HG03103 (cell line): ENCODE data around the gene SLC2A3.
"Not testable (repeated sequence)": the region's sequence is repeated elsewhere in the genome, so short reads cannot be mapped to it uniquely, and the experiment has no call there.

Source experiments
- ATAC-seq: cut with Tn5 transposase; IDR thresholded peaks from one replicate; pipeline ENCODE4 v1.9.1; 2021; ENCODE audit warnings: low read depth; ENCODE audit not compliant: unreplicated experiment

Gene SLC2A3

DNA sequence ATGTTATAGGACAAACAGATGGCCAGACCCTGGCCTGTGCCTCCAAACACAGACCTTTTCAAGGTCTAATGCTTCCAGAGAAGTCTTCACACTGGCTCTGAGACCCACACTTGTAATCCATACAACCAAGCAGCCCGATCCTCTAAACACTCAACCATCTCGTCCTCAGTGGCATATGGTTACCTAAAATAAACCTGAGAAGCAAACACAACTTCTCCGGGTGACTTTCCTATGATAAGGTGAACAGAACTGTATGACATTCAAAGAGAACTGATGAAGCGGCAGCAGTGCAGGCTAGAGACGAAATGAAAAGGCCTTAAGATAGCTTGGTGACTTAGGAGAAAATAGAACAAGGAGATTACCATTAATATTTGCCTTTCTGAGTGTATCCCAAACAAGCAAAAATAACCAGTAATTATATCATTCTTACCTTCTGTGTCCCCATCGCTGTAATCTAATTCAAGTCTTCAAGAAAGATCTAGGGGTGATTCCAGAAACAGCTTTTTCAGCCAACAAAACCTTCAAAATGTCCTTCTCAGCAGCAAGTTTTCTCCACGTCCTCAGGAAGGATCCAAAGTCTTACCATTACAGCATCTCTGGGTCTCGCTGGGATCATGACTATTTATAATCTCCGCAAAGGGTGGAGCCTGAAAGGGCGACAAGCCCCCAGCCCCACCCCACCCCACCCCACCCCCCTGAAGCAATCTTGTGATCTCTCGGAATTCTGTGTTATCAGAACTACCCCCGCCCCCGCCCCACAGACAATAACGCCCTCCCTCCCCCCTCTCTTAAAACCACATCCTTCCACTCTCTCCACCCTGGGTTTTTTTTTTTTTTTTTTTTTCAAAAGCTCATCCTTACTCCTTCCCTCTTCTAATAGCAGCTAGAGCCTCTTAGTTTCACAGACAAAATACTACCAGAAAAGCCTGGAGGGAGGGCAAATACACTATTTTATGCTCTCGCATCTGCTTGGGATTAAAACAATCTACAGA lies at the start of gene SLC2A3:
SLC2A3 (minus strand) TSS at position 598 of the 992 bp plus-strand sequence; CDS start at position 445, 153 bp downstream.
- ATAC-seq: no peak

DNA sequence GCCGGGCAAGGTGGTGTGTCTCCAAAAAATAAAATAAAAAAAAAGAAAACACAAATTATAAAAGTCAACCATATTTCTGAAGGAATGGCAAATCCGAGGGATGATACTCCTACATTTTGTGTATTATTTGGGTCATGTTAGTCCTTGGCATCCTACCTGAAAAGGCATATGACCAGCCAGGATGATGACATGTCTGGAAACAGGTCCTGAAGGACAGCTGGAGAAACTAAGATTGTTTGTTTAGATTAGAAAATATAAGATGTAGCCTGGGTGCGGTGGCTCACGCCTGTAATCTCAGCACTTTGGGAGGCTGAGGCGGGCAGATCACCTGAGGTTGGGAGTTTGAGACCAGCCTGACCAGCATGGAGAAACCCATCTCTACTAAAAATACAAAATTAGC lies 48.9 kb upstream of the SLC2A3 start:
- ATAC-seq: no peak

DNA sequence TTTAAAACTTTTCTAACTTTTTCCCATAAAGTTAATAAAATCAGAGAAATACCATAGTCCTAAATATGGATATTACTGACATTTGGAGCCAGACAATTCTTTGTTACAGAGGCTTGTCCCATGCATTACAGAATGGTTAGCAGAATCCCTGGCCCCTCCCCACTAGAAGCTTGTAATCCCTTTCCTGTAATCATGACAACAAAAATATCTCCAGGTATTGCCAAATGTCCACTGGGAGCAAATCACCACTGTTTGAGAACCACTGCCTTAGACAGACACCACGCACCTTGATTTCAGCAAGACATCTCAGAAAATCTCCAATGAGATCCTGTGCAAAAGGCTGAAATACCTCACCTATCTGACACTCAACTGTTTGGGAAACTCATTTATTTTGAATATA lies 47.5 kb upstream of the SLC2A3 start:
- ATAC-seq: not testable (repeated sequence)

- ATAC-seq: not testable (repeated sequence)
These were observed 47.0 kb upstream of the SLC2A3 start for GRCh38 chr12:7983019-7983418.

- not testable (repeated sequence) for ATAC-seq
These were observed 46.3 kb upstream of the SLC2A3 start for GRCh38 chr12:7982332-7982735.

DNA sequence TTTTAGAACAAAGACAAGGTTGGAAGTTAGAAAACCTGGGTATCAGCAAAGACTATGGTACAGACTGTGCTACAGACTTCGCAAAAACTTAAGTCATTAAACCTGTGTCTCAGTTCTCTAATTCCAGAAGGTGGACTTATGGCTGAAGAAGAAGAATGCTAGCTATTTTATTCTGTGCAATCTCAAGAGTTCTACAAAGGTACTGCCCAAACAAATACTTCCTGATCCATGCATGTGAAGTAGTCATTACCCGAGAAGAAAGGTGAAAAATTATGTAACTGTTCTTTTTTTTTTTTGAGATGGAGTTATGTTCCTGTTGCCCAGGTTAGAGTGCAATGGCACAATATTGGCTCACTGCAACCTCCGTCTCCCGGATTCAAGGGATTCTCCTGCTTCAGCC lies 45.5 kb upstream of the SLC2A3 start:
- no peak for ATAC-seq

- ATAC-seq: peak; percentile 86
These were observed 41.6 kb upstream of the SLC2A3 start for GRCh38 chr12:7977351-7978124.

- no peak for ATAC-seq
These were observed 37.5 kb upstream of the SLC2A3 start for GRCh38 chr12:7973457-7973825.

GRCh38 chr12:7972734-7973456 lies 36.9 kb upstream of the SLC2A3 start:
- ATAC-seq: no peak

- not testable (repeated sequence) for ATAC-seq
These were observed 36.3 kb upstream of the SLC2A3 start for GRCh38 chr12:7972269-7972668.

DNA sequence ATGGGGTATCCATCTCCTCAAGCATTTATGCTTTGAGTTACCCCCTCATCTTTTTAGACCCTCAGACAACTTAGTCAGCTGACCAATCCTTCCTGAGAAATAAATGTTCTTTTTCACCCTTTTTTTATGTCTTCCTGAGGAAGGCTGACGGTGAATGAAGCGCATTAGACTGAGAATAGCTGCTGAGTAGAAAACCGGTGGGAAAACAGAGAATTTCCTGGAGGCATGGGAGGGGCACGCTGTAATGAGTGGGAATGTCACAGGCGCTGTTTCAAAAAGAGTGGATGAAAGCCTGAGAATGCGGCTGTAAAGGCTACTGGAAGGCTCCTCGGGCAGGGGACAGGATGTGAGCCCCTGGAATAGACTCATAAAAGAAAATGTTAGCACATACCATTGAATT lies 35.8 kb upstream of the SLC2A3 start:
- ATAC-seq: not testable (repeated sequence)

GRCh38 chr12:7970475-7971252 lies 34.7 kb upstream of the SLC2A3 start:
- ATAC-seq: peak; percentile 65

DNA sequence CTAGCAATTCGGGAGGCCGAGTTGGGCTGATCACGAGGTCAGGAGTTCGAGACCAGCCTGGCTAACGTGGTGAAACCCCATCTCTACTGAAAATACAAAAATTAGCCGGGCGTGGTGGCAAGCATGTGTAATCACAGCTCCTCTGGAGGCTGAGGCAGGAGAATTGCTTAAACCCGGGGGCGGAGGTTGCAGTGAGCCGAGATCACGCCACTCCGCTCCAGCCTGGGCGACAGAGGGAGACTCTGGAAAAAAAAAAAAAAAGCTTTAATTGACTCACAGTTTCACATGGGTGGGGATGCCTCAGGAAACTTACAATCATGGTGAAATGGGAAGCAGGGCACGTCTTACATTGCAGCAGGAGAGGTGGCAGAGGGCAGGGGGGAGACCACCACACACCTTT lies 30.6 kb upstream of the SLC2A3 start:
- ATAC-seq: no peak

- ATAC-seq: not testable (repeated sequence)
These were observed 28.7 kb upstream of the SLC2A3 start for GRCh38 chr12:7964669-7965068.

DNA sequence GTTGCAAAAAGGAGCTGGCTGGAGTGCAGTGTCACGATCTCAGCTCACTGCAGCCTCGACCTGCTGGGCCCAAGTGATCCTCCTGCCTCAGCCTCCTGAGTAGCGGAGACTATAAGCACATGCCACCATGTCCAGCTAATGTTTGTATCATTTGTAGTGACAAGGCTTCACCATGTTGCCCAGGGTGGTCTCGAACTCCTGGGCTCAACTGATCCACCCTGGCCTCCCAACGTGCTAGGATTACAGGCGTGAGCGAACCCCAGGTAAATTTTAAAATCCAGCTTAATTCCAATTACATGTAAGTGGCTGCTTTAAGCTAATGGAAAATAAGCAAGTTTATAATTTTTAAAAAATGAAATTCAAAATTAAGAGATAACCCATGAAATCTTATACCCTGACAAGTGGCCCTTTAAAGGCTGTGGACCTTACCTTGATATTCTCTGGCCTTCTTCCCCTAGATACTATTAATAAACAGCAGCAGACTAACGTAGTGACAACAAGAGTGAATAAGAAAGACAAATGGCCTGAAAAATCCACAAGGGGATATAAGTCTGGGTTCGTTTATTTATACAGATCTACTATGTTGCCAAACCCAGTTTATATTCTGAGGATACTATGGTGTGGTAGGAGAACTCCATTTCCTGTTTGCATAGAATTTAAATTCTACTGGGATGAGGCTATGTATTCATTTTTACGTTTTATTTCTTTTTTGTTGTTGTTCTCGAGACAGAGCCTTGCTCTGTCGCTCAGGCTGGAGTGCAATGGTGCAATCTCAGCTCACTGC lies 25.6 kb upstream of the SLC2A3 start:
- no peak for ATAC-seq

GRCh38 chr12:7959701-7960121 lies 23.7 kb upstream of the SLC2A3 start:
- no peak for ATAC-seq

DNA sequence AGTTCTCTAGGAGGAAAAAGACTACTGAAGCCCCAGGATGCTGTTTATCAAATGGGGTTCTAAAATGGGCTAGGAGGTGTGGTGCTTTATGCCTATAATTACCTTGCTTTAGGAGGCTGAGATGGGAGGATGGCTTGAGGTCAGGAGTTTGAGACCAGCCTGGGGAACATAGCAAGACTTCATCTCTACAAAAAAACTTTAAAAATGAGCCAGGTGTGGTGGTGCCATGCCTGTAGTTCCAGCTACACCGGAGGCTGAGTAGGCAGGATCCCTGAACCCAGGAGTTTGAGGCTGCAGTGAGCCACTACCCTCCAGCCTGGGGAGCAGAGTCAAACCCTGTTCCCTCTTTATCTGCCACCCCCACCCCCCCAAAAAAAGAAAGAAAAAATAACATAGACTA lies 23.3 kb upstream of the SLC2A3 start:
- ATAC-seq: no peak

DNA sequence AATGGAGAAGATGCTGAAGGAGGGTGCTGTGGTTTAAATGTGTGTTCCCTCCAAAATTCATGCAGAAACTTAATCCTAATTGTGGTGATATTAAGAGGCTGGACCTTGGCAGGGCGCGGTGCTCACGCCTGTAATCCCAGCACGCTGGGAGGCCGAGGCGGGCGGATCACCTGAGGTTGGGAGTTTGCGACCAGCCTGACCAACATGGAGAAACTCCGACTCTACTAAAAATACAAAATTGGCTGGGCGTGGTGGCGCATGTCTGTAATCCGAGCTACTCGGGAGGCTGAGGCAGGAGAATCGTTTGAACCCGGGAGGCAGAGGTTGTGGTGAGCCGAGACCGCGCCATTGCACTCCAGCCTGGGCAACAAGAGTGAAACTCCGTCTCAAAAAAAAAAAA lies 18.9 kb upstream of the SLC2A3 start:
- not testable (repeated sequence) for ATAC-seq

GRCh38 chr12:7954418-7954817 lies 18.4 kb upstream of the SLC2A3 start:
- ATAC-seq: not testable (repeated sequence)
